GM18517 (cell line): Measurements from ENCODE around the gene SLC9A3.
"Not testable (repeated sequence)": the region's sequence is repeated elsewhere in the genome, so short reads cannot be mapped to it uniquely, and the experiment has no call there.

Experiments used
- ATAC-seq: cut with Tn5 transposase; IDR thresholded peaks from one replicate; pipeline ENCODE4 v1.9.1; 2021; ENCODE audit warnings: mild to moderate bottlenecking, moderate library complexity; ENCODE audit not compliant: unreplicated experiment

Gene SLC9A3

DNA sequence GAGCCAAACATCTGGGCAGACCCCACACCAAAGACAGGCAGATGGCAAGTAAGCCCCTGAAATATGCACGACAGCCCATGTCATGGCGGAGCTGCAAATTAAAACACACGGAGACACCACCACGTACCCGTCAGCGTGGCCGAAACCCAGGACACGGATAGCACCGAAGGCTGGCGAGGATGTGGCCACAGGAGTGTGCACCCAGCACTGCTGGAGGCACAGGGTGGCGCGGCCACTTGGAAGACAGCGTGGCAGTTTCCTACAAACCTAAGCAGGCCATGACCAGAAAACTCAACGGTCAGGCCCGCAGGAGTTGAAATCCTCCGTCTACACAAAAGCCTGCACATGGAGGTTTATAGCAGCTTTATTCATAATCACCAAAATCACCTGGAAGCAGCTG is 12.8 kb downstream of the SLC9A3 start:
- no peak for ATAC-seq

GRCh38 chr5:510521-510920 is 13.7 kb downstream of the SLC9A3 start:
- ATAC-seq: no peak

DNA sequence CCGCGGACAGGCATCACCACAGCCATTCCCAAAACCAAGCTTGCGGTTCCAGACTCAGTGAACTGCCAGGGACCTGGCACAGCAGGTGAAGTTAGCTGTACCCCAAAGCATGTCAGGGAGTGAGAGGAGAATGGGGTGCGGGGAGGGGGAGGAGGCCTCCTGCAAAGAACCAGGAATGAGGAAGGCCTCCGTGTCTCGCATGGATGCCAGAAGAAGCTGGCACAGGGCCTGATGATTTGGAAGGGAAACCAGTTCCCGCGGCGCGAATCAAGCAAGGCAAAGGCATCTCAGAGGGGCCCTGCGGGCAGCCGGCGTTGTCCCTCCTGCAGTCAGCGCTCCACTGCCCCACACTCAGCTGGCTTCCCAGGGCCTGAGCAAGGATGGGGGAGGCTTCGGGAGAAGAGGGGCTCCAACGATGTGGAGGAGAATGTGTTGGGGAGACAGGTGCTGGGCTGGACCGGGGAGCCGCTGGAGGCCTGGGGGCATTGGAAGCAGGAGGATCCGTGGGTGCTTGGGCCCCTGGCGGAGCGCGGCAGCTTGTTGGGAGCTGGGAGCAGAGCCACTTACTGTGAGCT is 14.6 kb downstream of the SLC9A3 start:
- no peak for ATAC-seq

DNA sequence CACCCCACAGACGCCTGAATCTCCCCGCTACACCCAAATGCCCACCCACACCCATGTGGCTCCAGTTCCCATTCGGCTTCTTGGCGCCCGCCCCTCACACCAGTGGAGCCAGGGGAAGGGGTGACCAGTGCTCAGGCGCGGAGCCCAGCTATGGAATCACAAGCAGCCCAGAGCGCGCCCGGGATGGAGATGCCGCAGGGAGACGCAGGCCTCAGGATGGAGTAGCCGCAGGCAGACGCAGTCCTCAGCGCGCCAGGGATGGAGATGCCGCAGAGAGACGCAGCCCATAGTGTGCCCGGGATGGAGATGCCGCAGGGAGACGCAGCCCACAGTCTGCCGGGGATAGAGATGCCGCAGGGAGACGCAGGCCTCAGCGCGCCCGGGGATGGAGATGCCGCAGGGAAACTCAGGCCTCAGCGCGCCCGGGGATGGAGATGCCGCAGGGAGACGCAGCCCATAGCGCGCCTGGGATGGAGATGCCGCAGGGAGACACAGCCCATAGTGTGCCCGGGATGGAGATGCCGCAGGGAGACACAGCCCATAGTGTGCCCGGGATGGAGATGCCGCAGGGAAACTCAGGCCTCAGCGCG is 16.2 kb downstream of the SLC9A3 start:
- ATAC-seq: not testable (repeated sequence)

DNA sequence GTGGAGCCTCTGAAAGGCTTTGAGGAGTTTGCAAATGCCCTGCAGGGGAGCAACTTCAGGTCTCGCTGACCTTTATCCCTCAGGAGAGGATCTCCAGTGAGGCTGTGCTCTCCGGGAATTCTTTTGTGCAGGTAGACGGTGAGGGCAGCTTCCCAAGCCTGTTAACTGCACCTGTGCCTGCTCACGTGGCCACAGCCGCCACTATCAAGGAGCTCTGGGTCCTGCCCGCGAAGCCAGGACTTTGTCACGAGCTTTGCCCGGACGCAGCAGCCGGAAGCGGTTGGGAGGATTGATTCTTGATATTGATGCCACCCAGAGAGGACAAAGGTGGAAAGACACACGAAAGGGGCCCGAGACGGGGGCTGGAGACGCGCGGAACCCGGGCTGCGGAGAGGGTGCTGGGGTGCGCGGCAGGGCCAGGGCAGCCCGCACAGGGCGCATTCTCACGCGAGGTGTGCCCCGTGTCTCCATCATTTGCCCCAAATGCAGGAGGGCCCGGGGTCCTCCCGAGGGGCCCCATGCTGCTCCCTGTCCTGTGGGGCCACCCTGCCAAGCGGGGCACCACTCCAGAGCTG is 18.2 kb downstream of the SLC9A3 start:
- ATAC-seq: no peak

DNA sequence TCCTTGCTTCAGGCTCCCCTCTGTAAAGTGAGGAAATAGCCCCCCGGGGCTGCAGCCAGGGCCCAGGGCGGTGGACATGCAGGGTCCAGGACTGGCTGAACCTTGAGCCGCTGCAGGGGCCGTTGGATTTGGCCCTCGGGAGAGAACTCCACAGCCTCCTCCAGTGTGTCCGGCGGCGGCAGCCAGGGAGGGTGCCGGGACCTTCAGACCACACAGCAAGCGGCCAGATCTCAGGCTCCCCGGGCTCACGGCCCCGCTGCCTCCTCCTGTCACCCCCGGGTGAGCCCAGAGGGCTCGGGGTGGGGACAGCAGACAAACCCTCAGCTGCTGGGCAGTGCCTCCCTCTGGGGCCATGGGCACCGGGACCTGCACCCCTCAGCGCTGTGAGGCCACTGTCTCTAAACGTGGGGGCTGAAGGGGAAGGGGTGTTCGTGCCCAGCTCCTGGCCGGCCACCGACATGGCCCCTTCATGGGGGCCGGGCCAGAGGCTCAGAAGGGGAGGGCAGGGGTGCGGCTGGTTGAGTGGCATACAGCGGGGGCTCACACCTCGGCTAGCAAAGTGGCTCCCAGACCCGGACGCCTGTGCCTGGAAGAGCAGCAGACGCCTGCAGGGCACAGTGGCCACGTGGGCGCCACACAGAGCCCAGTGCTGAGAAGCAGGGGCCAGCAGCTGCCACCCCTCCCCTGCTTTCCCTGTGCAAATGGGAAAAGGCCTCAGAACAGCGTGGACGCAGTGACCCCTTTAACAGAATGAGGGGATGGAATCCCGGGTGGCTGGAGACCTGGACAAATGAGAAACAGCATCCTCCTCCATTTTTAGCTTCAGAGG is 19.7 kb downstream of the SLC9A3 start:
- ATAC-seq: no peak

- no peak for ATAC-seq
Observed at GRCh38 chr5:502325-503079, 21.7 kb downstream of the SLC9A3 start.

GRCh38 chr5:501831-502184 is 22.4 kb downstream of the SLC9A3 start:
- ATAC-seq: no peak

GRCh38 chr5:501105-501830 is 23.0 kb downstream of the SLC9A3 start:
- ATAC-seq: no peak

DNA sequence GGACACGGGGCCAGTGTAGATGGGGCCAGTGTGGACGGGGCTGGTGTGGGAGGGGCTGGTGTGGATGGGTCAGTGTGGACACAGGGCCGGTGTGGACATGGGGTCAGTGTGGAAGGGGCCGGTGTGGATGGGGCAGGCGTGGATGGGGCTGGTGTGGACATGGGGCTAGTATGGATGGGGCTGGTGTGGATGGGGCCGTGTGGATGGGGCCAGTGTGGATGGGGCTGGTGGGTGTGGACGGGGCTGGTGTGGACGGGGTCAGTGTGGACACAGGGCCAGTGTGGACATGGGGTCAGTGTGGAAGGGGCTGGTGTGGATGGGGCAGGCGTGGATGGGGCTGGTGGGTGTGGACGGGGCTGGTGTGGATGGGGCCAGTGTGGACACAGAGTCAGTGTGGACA is 23.8 kb downstream of the SLC9A3 start:
- no peak for ATAC-seq

DNA sequence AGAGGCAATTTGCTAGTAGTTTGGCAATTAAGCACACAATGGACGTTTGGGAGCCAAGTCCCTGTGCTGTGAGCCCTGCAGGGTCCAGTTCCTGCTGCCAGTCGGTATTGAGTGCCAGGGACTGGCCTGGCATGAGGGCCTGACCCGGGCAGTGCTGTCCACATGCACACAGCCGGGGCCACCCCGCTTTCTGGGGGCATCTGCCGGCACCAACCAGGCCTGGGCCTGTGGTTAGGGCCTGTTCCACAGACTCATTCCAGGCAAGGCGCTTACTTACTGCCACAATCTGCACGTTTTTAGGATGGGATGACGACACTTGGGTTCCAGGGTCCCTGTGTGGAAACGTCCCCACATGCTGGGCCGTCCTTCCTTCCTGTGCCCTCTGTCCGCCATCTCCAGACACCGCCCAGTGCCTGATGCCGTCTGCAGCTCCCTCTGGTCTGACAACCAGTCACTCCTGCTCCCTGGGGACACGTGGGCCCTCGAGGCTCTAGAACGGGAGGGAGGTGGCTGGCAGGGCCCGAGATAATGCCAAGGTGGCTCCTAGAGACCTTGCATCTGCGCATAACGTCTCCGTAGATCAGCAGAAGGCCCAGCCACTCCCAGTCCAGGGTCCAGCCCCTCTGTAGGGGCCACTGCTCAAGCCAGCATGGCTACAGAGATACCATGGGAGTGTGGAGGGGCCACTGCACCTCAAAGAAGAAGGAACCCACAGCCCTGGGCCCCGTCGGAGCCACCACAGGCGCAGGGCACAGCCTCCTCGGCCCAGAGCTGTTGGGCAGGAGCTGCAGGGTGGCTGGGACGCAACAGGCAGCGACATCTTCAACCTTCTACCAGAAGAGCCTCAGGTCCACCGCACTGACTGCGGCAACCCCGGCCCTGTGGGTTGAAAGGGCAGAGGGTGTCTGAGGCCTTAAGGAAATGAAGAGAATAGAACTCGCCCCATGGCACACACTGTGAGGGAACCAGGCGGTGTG is 24.7 kb downstream of the SLC9A3 start:
- no peak for ATAC-seq

DNA sequence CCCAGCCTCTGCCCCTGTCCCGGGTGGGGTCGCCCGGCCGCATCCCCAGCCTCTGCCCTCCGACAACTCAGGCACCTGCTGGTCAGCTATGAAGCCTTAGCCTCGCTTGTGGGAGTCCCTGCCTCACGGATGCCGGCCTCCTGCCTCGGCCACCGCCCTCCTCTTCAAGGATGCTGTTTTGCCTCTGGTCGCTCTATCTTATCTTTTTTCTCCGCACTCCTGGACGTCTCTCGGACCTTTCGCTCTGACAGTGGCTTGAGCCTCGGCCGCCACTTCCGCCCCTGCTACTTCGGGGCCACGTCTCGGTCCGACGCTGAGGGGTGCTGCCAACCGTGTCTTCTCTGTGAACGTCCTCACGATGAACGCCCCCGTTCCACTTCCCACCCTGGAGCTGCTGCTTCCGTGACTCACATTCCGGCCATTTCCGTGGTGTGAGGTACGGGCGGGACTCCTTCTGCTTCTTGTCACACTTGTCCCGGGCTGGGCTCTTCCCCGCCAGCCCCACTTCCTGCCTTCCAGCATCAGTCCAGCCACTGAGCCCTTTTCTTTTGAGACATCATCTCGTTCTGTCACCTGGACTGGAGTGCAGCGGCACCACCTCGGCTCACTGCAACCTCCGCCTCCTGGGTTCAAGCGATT is 26.3 kb downstream of the SLC9A3 start:
- ATAC-seq: no peak

DNA sequence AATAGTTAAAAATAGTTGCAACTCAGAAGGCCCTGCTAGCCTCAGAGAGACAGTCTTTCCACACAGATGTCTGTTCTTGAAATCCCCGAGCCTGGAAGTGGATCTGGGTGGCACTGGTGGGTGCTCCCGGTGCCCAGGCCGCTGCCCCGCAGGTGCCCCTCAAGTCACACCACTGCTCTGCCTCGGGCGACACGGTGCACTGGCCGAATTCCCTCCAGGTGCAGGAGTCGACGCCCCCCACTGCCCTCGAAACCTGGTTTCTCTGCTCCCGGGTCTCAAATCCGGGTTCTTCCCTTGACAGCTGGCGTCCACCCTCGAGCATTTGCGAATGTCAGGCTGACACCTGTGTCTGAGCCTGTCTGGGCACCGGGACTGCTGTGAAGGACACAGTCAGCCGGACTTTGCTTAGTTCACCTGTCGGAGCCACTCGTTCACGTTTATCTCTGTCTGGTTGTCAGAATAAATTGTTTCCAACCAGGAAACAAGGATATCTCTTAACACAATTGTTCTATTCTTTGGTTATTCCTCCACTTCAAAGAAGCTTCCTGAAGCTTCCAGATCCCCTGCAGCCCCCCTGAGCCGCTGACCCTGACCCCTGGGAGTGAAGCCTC is 27.1 kb downstream of the SLC9A3 start:
- ATAC-seq: no peak

GRCh38 chr5:496028-496427 is 28.2 kb downstream of the SLC9A3 start:
- no peak for ATAC-seq

DNA sequence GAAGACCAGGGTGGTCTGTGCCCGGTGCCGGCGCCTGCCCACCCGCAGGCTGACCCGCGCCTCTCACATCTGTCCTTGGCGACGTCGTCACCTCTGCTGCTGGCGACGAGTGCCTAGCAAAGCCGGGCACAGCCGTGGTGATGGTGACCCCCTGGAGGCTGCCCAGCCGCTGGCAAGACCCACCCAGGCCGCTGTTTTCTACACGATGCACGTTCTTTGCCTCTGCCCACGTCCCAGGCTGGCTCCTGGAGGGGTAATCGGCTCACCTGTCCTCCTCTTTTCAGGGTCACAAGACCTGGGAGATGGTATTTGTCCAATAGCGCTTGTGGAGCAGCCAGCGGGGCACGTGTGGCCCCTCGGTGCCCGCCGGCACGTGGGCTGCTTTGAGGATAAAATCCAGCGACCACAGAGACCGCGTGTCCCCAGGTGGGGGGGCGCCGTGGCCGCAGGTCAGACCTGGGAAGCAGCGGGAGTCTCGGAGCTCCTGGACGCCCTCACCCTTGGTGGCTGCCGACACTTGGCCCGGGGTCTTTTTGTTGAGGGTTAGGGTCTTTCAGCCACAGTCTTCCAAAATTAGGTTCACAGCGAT is 29.5 kb downstream of the SLC9A3 start:
- ATAC-seq: no peak

DNA sequence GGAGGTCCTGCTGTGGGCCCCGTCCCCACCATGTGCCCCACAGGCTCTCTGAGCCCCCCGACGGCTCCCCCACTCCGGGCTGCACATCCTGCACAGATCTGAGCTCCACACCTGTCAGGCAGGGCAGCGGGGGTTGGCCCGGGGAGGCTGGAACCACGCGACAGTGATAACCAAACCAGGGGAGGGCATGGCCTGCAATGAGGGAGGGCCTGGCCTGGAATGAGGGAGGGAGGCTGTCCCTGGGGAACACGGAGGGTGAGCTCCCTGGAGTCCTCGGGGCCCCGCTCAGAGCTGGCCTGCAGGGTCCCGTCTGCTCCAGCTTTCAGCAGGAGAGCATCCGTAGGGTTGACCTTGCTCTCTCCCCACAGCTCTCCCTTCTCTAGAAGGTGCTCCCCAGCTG is 30.5 kb downstream of the SLC9A3 start:
- no peak for ATAC-seq

- ATAC-seq: no peak
Observed at GRCh38 chr5:493119-493701, 31.0 kb downstream of the SLC9A3 start.
